GM12865 (cell line): Measurements from ENCODE around the gene DNER.

Experiments
- DNase-seq: peaks from one replicate; pipeline ENCODE4 v3.0.0; 2010; ENCODE audit warnings: low read depth
- H3K4me3 ChIP-seq: 2 replicates; pipeline ENCODE4 v1.5.1; 2011; ENCODE audit warnings: mild to moderate bottlenecking, low read depth, low read length, control low read depth
- CTCF ChIP-seq: IDR thresholded peaks from 2 replicates; pipeline ENCODE4 v1.5.1; 2011; ENCODE audit warnings: low read length, control low read depth, low read depth, inconsistent platforms; ENCODE audit not compliant: insufficient read depth; ENCODE audit errors: missing control alignments

DNER gene

DNA sequence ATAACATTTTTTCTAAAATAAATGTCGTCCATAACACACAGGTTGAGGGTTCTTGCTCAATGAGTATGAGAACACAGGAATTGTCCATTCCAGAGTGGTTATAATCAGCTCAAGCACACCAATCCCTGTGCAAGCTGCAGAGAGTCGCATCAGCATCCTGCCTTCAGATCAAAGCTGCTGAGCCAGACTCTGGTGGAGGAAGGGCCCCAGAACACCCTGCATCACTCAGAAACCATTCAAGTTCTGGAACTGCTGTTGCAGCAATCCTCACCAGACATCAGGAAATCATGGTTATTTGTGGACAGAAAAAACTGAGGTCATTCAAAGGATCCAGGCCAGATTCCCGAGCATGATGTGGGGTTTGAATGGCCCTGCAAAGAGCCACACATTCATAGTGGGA, 44.5 kb downstream of the DNER start:
- TF ChIP-seq CTCF, result no peak
- no peak overlapping the region for H3K4me3 ChIP-seq
- DNase-seq, result no peak

GRCh38 chr2:229666811-229667210, 47.5 kb downstream of the DNER start:
- no peak overlapping the region for H3K4me3 ChIP-seq
- DNase-seq, result no peak
- TF ChIP-seq CTCF, result no peak

DNA sequence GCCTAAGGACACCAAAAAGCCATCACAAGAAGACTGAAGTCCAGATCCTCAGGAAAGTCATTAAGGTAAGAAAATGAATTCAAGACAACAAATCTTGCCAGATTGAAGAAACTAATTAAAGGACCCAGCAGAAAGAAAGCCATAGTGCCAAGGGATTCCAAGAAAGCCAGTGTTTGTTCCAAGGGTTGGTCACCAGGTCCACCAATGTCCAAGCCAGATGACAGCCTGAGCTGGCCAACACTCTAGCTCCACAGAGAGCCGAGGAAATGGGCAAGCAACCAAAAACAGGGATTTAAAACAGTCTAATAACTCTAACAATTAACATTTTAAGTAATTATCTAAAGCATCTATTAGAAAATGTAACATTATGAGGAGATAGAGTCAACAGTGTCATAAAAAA, 49.2 kb downstream of the DNER start:
- DNase-seq, result no peak
- no peak for TF ChIP-seq CTCF
- H3K4me3 ChIP-seq, result no peak overlapping the region

GRCh38 chr2:229661478-229661877, 52.9 kb downstream of the DNER start:
- no peak for DNase-seq
- TF ChIP-seq CTCF, result no peak
- H3K4me3 ChIP-seq, result no peak overlapping the region

- H3K4me3 ChIP-seq, result no peak overlapping the region
- DNase-seq, result no peak
- TF ChIP-seq CTCF, result no peak
These were observed 53.4 kb downstream of the DNER start for GRCh38 chr2:229660951-229661350.

DNA sequence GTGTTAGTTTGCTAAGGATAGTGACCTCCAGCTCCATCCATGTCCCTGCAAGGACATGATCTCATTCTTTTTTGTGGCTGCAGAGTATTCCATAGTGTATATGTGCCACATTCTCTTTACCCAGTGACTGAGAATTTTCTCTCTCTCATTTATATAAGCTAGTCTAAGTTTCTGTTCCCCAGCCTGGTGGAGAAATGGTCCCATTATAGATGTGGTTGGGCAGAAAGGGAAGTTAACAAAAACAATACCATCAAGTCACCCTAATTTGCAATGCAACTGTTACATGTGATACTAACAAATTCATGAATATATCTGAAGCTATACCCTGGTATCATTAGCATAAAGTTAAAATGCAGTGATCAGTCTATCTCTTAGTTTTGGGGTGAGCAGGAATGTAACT, 54.0 kb downstream of the DNER start:
- H3K4me3 ChIP-seq, result no peak overlapping the region
- DNase-seq, result no peak
- no peak for TF ChIP-seq CTCF

DNA sequence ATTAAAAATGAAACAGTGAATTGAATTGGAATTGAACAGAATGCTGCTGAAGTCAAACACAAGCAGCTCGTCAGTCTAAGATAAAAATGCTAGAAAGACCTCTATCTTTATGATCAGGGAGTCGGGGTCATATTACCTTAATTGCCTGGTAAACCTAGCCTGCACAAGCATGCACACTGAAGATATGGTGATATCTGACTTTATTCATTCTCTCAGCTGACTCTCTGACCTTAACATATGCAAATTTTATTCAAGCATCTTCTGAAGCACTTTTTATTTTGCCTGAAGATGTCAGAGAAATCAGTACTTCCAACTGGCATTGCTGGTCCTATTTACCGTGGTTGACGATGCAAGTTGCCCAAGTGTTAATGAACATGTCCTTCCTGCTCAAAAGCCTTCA, 56.4 kb downstream of the DNER start:
- TF ChIP-seq CTCF, result no peak
- H3K4me3 ChIP-seq, result no peak overlapping the region
- no peak for DNase-seq
